Measurements from ENCODE around the gene DNMT3A. TPM values are rescaled to one million over a fixed set of nuclear protein-coding genes. Genes with fewer than 3 reads are reported as not detected.

The DNMT3A gene
- total RNA-seq, 4 donors from 2014 or later = 11.3 to 29.5 (median 16.9) TPM

DNA sequence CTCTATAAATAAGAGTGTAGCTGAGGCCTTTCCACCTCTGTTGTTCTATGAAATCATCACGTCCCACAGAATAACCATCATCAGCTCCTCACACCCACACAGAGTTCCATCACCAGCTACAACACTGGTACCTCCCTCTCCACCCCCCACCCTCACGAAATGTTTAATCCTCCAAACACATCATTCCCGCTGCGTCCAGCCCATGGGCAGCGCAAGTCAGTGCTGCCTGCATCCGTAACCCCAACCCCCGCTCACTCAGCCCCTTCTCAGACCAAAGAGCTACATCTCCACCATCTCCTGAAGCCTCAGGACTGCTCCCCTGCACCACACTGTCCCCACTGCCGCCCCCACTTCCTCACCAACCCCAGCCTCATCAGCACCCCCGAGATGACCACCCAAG, 19.4 kb downstream of the DNMT3A start:
- WGBS = 87% methylated on average over 9 of the region's 9 CpGs
- Histone ChIP-seq H3K9me3 (peaks cover 4 to 9% (median 6%) of the 10 kb centered on the region in 4 donors), H3K27me3 (no peaks in the 10 kb centered on the region), H3K4me3 (no peak overlapping the region), H3K27ac (replicated peaks in 1 of 4) (peak overlapping the region in 1 of 4 donors; percentile 69), H3K4me1 (peaks cover 22 to 49% (median 42%) of the 10 kb centered on the region in 4 donors), H3K36me3 (peaks cover 0 to 11% (median 9%) of the 10 kb centered on the region in 4 donors)
- TF ChIP-seq EP300 (IDR thresholded peaks at IDR 0.05) = no peak
- TF ChIP-seq, protein P1, sequence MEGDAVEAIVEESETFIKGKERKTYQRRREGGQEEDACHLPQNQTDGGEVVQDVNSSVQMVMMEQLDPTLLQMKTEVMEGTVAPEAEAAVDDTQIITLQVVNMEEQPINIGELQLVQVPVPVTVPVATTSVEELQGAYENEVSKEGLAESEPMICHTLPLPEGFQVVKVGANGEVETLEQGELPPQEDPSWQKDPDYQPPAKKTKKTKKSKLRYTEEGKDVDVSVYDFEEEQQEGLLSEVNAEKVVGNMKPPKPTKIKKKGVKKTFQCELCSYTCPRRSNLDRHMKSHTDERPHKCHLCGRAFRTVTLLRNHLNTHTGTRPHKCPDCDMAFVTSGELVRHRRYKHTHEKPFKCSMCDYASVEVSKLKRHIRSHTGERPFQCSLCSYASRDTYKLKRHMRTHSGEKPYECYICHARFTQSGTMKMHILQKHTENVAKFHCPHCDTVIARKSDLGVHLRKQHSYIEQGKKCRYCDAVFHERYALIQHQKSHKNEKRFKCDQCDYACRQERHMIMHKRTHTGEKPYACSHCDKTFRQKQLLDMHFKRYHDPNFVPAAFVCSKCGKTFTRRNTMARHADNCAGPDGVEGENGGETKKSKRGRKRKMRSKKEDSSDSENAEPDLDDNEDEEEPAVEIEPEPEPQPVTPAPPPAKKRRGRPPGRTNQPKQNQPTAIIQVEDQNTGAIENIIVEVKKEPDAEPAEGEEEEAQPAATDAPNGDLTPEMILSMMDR (IDR thresholded peaks at IDR 0.05) = no peak
- TF ChIP-seq POLR2AphosphoS5 (IDR thresholded peaks at IDR 0.05) = no peak
- no peak for TF ChIP-seq POLR2A (IDR thresholded peaks at IDR 0.05; ENCODE audit: low read depth)
- DNase-seq (ENCODE audit: extremely low spot score) = no peak
- intact Hi-C loops (cut with DNase I) = no loop called here

DNA sequence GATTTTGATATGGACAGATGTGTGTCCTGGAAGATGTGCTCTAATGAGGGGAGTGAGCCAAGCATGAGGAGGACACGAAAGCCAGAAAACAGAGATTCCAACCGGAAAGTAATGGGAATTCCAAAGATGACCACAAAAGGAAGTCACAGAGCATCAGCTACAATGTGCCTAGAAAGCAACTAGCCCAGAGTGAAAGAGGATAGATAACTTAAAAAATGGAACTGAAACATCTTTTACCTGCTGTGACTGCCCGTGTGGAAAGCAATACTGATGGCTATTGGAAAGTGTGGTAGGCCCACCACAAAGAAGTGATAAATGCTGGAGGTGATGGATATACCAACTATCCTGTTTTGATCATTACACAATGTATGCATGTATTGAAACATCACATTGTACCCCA, 21.6 kb downstream of the DNMT3A start:
- WGBS = 66% methylated on average over 3 of the region's 3 CpGs
- Histone ChIP-seq H3K9me3 (no peaks in the 10 kb centered on the region), H3K36me3 (no peaks in the 10 kb centered on the region), H3K27ac (replicated peaks in 1 of 4) (no peak overlapping the region), H3K4me3 (no peak overlapping the region), H3K27me3 (no peaks in the 10 kb centered on the region), H3K4me1 (peaks cover 36 to 61% (median 55%) of the 10 kb centered on the region in 4 donors)
- intact Hi-C loops (cut with DNase I) = no loop called here
- TF ChIP-seq, protein P1 (IDR thresholded peaks at IDR 0.05) = no peak
- TF ChIP-seq POLR2A (IDR thresholded peaks at IDR 0.05; ENCODE audit: low read depth) (no peak), EP300 (IDR thresholded peaks at IDR 0.05) (no peak), POLR2AphosphoS5 (IDR thresholded peaks at IDR 0.05) (no peak)
- DNase-seq (ENCODE audit: extremely low spot score) = no peak

DNA sequence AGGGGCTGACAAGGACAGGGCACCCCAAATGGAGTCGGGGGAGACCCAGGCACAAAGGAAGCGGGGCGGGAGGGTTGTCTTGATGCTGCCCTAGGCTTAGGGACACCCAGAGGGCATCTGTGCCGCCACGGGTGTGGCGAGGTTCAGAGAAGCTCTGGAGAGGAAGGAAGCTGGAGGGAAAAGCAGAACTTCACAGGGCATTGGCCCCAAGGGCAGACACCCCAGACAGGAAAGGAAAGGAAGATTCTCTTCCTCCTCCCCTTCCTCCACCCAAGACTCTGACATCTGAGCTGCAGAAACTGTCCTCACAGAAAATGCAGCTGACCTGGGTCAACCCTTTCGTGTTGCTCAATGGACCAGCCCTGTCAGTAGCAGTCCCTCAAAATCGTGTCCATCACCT, 25.6 kb downstream of the DNMT3A start:
- peak overlapping the region; percentile 68 to 76 (median 75) for H3K27ac ChIP-seq (replicated peaks in 1 of 4)
- WGBS = 70% methylated on average over 8 of the region's 8 CpGs
- peak in 1 of 2 donors; percentile 19 for TF ChIP-seq POLR2AphosphoS5 (IDR thresholded peaks at IDR 0.05)
- no peak for TF ChIP-seq POLR2A (IDR thresholded peaks at IDR 0.05; ENCODE audit: low read depth)
- H3K9me3 ChIP-seq = no peaks in the 10 kb centered on the region
- H3K4me3 ChIP-seq = no peak overlapping the region
- no peaks in the 10 kb centered on the region for H3K27me3 ChIP-seq
- H3K4me1 ChIP-seq = peaks cover 48 to 70% (median 65%) of the 10 kb centered on the region in 4 donors
- peaks cover 0 to 25% (median 22%) of the 10 kb centered on the region in 4 donors for H3K36me3 ChIP-seq
- DNase-seq (ENCODE audit: extremely low spot score) = no peak
- intact Hi-C loops (cut with DNase I) = no loop called here

DNA sequence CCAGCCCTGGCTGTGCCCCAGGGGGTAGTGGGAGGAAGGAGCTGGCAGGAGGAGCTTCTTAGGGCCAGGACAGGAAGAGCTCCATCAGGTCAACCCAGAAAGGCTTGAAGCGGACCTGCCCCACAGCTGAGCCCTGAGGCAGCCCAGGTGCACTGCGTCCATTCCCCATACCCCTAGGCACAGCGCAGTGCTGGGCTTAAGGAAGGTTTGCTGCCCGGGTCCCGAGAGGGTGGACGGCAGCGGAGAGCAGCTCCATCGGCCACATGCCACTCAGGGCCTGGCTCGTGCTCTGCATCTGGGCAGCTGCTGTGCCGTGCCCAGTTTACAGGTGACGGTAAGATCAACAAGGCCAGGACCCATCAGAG, 26.4 kb downstream of the DNMT3A start:
- H3K4me3 ChIP-seq = peak overlapping the region in 3 of 4 donors; percentile 14 to 24 (median 24)
- H3K36me3 ChIP-seq = peaks cover 0 to 28% (median 22%) of the 10 kb centered on the region in 4 donors
- WGBS = 27% methylated on average over 9 of the region's 11 CpGs
- intact Hi-C loops (cut with DNase I) = no loop called here
- no peaks in the 10 kb centered on the region for H3K27me3 ChIP-seq
- H3K27ac ChIP-seq (replicated peaks in 1 of 4) = peak overlapping the region; percentile 68 to 76 (median 75)
- peaks cover 56 to 78% (median 73%) of the 10 kb centered on the region in 4 donors for H3K4me1 ChIP-seq
- H3K9me3 ChIP-seq = no peaks in the 10 kb centered on the region
- DNase-seq (ENCODE audit: extremely low spot score) = no peak
- TF ChIP-seq EP300 (IDR thresholded peaks at IDR 0.05) (no peak), POLR2AphosphoS5 (IDR thresholded peaks at IDR 0.05) (no peak), POLR2A (IDR thresholded peaks at IDR 0.05; ENCODE audit: low read depth) (no peak)
- TF ChIP-seq, protein P1 (IDR thresholded peaks at IDR 0.05) = no peak

DNA sequence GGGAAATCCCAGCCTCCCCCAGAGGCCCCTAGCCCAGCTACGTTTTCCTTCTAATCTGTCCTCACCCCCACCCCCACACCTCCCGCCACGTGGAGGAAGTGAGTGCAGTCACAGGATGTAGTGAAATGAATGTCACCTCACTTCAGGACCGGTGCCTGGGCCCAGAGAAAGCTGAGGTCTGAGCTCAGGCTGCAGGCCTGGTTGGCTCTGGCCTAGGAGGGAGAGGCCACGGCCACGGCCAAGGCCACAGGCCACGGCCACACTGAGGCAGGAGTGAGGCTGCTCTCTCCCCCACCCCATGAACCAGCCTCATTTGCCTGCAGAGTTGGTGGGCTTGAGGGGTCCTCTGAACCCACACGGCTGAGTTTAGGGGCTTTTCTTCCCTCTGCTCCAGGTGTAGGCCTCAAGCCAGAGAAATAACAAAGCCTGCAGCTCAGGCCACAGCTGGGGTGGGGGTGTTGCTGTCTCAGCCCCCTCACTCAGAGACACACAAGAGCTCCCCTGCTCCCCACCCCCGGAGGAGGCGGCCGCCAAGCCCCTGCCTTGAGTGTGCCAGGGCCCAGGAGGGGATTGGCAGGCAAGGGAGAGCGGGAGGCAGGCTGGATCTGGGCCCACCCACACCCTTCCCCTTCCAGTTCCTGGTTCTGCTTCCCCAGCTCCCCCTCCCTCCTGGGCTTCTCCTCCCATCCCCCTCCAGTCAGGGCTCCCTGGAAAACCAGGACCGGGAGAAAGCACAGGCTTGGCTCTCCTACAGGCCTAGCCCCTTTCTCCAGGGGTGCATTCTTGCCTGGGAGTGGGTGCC, 27.0 kb downstream of the DNMT3A start:
- Histone ChIP-seq H3K27me3 (no peaks in the 10 kb centered on the region), H3K4me1 (peaks cover 59 to 84% (median 79%) of the 10 kb centered on the region in 4 donors), H3K4me3 (peak overlapping the region in 3 of 4 donors; percentile 14 to 24 (median 24)), H3K9me3 (no peaks in the 10 kb centered on the region), H3K36me3 (peaks cover 0 to 28% (median 22%) of the 10 kb centered on the region in 4 donors), H3K27ac (replicated peaks in 1 of 4) (peak overlapping the region; percentile 68 to 76 (median 75))
- DNase-seq (ENCODE audit: extremely low spot score) = no peak
- TF ChIP-seq, protein P1 (IDR thresholded peaks at IDR 0.05) = no peak
- TF ChIP-seq POLR2AphosphoS5 (IDR thresholded peaks at IDR 0.05) = peak in 1 of 2 donors; percentile 40
- intact Hi-C loops (cut with DNase I) = no loop called here
- 24% methylated on average over 9 of the region's 13 CpGs for WGBS
